ENCODE data around the gene ARHGAP15.

DNA sequence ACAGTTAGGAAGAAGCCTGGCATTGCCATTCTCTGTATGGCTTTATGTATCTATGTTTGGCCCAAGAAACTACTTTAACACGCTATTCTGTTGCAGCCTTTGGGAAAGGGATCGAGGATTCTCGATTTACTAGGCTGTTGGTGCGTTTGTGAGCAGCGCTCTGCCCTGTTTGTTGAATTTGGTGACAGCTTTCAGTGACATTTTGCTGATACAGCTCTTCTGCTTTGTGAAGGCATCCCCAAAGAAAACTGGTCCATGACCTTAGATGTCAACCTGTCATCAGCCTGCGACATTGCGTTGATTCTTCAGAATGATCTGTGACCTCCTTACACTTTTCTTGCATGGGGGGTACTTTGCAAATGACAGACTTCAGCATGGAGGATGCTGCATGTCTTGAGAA lies 431.5 kb downstream of the ARHGAP15 start:
- TF ChIP-seq, protein P1, sequence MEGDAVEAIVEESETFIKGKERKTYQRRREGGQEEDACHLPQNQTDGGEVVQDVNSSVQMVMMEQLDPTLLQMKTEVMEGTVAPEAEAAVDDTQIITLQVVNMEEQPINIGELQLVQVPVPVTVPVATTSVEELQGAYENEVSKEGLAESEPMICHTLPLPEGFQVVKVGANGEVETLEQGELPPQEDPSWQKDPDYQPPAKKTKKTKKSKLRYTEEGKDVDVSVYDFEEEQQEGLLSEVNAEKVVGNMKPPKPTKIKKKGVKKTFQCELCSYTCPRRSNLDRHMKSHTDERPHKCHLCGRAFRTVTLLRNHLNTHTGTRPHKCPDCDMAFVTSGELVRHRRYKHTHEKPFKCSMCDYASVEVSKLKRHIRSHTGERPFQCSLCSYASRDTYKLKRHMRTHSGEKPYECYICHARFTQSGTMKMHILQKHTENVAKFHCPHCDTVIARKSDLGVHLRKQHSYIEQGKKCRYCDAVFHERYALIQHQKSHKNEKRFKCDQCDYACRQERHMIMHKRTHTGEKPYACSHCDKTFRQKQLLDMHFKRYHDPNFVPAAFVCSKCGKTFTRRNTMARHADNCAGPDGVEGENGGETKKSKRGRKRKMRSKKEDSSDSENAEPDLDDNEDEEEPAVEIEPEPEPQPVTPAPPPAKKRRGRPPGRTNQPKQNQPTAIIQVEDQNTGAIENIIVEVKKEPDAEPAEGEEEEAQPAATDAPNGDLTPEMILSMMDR (IDR thresholded peaks at IDR 0.05; ENCODE audit: insufficient read depth, low read depth, low read length): no peak
- no peak for TF ChIP-seq EZH2 (IDR thresholded peaks at IDR 0.05; ENCODE audit: insufficient read depth, low read length)
